Measurements from ENCODE around the gene PRPSAP2. TPM values are rescaled to one million over a fixed set of nuclear protein-coding genes. Genes with fewer than 3 reads are reported as not detected.

The PRPSAP2 gene
- total RNA-seq, 1 experiment from 2014 or later: 37.8 TPM

- ChIA-PET CTCF (no interaction called here), RAD21 (ENCODE audit: low non-redundant PET in 1 of 2, low total read pairs in 2 of 2, uncharacterized antibody in 2 of 2, unreplicated experiment in 2 of 2) (no interaction called here), POLR2A (no interaction called here)
- Histone ChIP-seq H3K9ac (ENCODE audit: low read length) (no peak overlapping the region), H3K9me3 (ENCODE audit: control insufficient read depth in 1 of 2, insufficient read depth in 1 of 2, low read depth in 1 of 2, low read length in 2 of 2) (no peaks in the 10 kb centered on the region), H4K20me1 (ENCODE audit: insufficient read depth) (no peaks in the 10 kb centered on the region), H3K79me2 (ENCODE audit: insufficient read depth, low read length) (no peaks in the 10 kb centered on the region), H2AFZ (ENCODE audit: low read depth, low read length, poor library complexity, severe bottlenecking) (no peak overlapping the region), H3K36me3 (ENCODE audit: control insufficient read depth in 1 of 2, insufficient read depth in 2 of 2, low read length in 2 of 2) (no peaks in the 10 kb centered on the region), H3K27ac (ENCODE audit: low read depth, low read length) (no peak overlapping the region; the same call in 1 of the 2 replicates), H3K4me3 (replicated peaks in 1 of 2; ENCODE audit: low read depth in 1 of 2, low read length in 2 of 2) (no peak overlapping the region), H3K4me2 (ENCODE audit: low read length) (0 out of 2 replicates have a peak overlapping the region, but pooled peaks have one; percentile 5), H3K4me1 (ENCODE audit: control insufficient read depth in 1 of 2, insufficient read depth in 2 of 2, low read length in 2 of 2) (peaks cover 12 to 35% of the 10 kb centered on the region in 2 experiments; a peak in 3 of 4 replicates), H3K9me2 (ENCODE audit: insufficient read depth) (no peaks in the 10 kb centered on the region), H3K27me3 (ENCODE audit: insufficient read depth, low read length) (no peaks in the 10 kb centered on the region)
- no peak for DNase-seq (ENCODE audit: low read depth, low spot score)
- intact Hi-C loops (cut with micrococcal nuclease): no loop called here
- no peak for ATAC-seq
- BruUV-seq (replicated peaks): no TSS peak
- TF ChIP-seq ELF1 (IDR thresholded peaks at IDR 0.05; ENCODE audit: borderline replicate concordance, low read depth): no peak
- no peak for TF ChIP-seq CBX3 (IDR thresholded peaks at IDR 0.05; ENCODE audit: low read depth)
- TF ChIP-seq EZH2phosphoT487 (IDR thresholded peaks at IDR 0.05; ENCODE audit: borderline replicate concordance): no peak
- TF ChIP-seq SIN3A (IDR thresholded peaks at IDR 0.05; ENCODE audit: low read depth): no peak
- TF ChIP-seq ZNF274 (IDR thresholded peaks at IDR 0.05; ENCODE audit: low read depth, low read length): no peak
- TF ChIP-seq POLR2AphosphoS5 (IDR thresholded peaks at IDR 0.05; ENCODE audit: low read depth, low read length): no peak
- TF ChIP-seq TCF7L2 (IDR thresholded peaks at IDR 0.05; ENCODE audit: borderline replicate concordance, extremely low read depth, insufficient read depth, insufficient read length): no peak
- no peak for TF ChIP-seq ZFX (IDR thresholded peaks at IDR 0.05)
- TF ChIP-seq ZBTB33 (IDR thresholded peaks at IDR 0.05; ENCODE audit: extremely low read depth, insufficient replicate concordance, low read length): no peak
- no peak for TF ChIP-seq SP1 (IDR thresholded peaks at IDR 0.05; ENCODE audit: low read depth)
- TF ChIP-seq REST (IDR thresholded peaks at IDR 0.05; ENCODE audit: low read depth): no peak
- no peak for TF ChIP-seq CEBPB (IDR thresholded peaks at IDR 0.05; ENCODE audit: low read depth)
- TF ChIP-seq POLR2A (IDR thresholded peaks at IDR 0.05; ENCODE audit: borderline replicate concordance, extremely low read depth, insufficient read depth, insufficient read length): no peak
- TF ChIP-seq ATF3 (IDR thresholded peaks at IDR 0.05): no peak
- no peak for TF ChIP-seq FOSL1 (IDR thresholded peaks at IDR 0.05; ENCODE audit: low read depth)
- no peak for TF ChIP-seq RAD21 (IDR thresholded peaks at IDR 0.05; ENCODE audit: low read depth)
- no peak for TF ChIP-seq EZH2 (IDR thresholded peaks at IDR 0.05)
Observed at GRCh38 chr17:18963126-18964017, 105.4 kb downstream of the PRPSAP2 start.

Measured in HCT116 (cell line).